Fibroblast of upper back skin (primary cell): ENCODE data around the gene LARP1B.
A peak's percentile ranks its signal among the peaks of the same experiment; 100 is the strongest.
"Not testable (repeated sequence)": the region's sequence is repeated elsewhere in the genome, so short reads cannot be mapped to it uniquely, and the experiment has no call there.

Experiments
- DNase-seq: peaks from one replicate; pipeline ENCODE4 v3.0.0-alpha.2; 2013

The LARP1B gene

DNA sequence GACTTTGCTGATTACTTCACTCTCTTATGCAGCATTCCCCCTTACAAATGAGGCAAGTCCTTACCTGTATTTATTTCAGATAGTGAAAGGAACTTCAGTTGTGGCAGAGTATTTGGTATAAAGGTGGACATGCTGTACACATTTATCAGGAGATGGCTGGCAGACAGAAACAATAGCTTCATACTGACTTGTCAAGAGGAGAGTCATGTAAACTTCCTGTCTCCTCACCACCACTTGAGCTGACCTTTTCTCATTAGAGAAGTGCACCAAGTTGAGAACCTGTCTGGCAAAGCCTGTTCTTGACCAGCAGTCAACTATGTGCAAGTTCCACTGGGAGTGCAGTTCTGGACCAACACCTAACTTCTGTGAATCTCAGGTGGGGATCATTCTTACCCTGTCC lies 80.8 kb downstream of the LARP1B start:
- DNase-seq = no peak

DNA sequence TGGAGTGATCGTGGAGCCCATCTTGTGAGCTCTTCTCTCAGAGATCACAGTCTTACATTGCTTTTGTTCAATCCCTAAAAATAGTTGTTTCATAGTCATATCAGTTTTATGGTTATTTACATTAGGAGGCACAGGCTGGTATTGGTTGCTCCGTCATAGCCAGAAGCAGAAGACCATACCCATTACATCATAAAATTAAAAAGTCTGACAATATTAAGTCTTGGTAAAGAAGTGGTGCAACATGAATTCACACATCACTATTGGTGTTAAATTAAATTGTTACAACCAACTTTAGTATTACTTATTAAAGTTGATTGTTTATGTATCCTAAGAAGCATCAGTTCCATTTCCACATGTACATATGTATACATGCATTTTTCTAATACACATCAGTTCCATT lies 84.6 kb downstream of the LARP1B start:
- no peak for DNase-seq

DNA sequence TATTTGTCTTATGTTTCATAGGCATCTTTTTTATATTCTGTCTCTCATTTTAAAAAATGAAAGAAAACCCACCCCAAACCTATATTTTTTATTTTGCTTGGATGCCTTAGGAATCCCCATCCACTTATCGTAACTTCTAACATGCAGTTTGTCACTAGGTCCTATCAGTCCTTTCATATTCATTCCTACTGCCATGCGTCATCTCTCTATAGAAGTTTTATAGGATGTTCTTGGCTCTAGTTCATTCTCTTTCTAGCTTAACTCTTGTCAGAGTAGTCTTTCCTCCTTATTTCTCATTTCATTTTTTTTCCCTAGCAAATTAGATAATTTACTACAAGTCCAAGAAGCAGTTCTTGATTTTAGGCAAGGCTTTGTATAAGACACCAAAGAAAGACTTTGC lies 92.7 kb downstream of the LARP1B start:
- no peak for DNase-seq

DNA sequence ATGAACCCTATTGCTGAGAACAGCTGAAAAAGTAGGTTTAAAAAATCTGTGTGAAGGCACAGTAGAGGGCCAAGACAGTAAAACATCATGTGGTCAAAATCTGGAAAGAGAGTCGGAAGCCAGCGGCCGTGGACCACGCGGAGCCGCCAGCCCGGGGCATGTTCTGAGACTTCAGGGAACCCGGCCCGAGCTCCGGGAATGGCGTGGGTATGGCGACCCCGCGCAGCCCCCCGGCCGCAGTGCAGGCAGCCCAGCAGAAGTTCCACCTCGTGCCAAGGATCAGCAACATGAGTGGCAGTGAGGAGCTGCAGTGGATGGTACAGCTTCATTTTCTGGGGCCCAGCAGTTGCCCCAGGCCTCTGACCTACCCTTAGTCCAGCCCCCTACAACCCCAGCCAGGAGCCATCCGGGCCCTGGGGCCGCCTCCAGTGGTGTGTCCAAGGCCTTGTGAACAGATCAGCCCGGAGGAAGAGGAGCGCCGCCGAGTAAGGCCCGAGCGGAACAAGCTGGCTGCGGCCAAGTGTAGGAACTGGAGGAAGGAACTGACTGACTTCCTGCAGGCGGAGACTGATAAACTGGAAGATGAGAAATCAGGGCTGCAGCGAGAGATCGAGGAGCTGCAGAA lies 94.2 kb downstream of the LARP1B start:
- DNase-seq = no peak

DNA sequence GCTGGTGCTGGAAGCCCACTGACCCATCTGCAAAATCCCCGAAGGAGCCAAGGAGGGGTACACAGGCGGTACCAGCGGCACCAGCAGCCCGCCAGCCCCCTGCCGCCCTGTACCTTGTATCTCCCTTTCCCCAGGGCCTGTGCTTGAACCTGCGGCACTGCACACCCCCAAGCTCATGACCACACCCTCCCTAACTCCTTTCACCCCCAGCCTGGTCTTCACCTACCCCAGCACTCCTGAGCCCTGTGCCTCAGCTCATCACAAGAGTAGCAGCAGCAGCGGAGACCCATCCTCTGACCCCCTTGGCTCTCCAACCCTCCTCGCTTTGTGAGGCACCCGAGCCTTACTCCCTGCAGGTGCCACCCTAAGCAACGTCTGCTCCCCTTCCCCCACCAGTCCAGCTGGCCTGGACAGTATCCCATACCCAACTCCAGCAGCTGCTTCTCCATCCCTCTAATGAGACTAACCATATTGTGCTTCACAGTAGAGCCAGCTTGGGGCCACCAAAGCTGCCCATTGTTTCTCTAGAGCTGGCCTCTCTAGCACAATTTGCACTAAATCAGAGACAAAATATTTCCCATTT lies 94.9 kb downstream of the LARP1B start:
- DNase-seq = no peak

DNA sequence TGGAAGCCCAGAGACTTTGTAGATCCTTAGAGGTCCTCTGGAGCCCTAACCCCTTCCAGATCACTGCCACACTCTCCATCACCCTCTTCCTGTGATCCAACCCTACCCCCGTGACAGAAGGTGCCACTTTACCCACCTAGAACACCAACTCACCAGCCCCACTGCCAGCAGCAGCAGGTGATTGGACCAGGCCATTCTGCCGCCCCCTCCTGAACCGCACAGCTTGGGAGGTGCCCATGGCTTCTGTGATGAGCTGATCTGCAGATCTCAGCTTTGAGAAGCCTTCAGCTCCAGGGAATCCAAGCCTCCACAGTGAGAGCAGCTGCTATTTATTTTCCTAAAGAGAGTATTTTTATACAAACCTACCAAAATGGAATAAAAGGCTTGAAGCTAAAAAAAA lies 95.4 kb downstream of the LARP1B start:
- not testable (repeated sequence) for DNase-seq

DNA sequence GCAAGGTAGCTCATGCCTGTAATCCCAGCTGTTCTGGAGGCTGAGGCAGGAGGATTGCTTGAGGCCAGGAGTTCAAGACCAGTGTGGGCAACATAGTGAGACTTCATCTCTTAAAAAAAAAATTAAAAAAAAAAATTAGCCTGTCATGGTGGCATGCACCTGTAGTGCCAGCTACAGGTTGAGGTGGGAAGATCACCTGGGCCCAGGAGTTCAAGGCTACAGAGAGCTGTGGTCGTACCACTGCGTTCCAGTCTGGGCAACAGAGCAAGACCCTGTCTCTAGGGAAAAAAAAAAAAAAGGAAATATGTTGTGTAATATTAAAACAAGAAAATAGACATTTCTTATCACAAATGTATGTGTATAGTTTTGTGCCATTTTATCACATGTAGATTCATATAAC lies 97.8 kb downstream of the LARP1B start:
- no peak for DNase-seq

DNA sequence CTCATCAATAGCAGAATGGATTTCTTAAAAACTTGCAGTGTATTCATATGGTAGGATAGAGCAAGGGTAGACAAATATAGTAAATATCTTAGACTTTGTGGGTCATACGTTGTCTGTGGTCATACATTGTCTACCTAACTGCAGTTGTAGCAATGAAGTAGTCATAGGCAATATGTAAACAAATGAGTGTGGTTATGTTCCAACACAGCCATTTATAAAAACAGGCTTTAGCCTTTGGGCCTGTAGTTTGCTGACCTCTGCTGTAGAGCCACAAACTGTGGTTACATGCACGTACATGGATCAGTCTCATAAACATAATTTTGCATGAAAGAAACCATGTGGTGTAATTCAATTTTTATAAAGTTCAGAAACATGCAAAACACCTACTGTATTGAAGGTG lies 98.9 kb downstream of the LARP1B start:
- no peak for DNase-seq

DNA sequence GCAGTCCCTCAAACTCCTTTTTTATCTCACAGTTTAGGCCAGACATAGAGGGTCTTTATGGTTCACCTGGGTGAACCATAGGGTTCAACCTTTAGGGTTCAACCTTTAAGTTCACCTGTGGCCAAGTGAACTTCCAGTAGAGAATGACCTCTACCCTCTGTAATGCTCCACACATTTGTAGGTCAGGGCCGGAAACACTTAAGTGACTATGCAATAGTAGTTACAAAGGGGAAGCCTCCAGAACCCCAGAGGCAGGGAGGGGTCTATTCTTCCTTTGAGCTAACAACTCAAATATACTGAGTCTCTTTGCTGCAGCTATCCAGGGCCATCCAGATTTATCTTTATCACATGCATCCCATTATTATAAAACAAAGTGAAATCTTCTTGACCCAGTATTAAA lies 100.0 kb downstream of the LARP1B start:
- no peak for DNase-seq

DNA sequence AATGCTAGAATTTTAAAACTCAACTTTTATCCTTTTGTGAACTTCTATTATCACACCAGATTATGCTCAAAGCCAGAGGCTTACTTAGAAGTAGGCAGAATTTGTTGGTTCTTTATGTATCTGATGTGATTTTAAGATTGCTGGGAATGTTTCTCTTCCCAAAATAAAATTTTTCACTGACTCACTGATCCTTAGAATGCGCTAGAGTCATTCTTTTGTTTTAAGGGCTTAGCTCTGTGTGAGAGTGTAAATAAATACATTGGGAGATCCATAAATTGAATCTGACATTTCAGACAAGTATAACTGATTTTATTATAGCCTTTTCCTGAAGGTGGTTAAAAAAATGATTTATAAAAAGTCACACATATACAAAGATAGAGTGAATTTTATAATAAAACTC lies 101.3 kb downstream of the LARP1B start:
- no peak for DNase-seq

DNA sequence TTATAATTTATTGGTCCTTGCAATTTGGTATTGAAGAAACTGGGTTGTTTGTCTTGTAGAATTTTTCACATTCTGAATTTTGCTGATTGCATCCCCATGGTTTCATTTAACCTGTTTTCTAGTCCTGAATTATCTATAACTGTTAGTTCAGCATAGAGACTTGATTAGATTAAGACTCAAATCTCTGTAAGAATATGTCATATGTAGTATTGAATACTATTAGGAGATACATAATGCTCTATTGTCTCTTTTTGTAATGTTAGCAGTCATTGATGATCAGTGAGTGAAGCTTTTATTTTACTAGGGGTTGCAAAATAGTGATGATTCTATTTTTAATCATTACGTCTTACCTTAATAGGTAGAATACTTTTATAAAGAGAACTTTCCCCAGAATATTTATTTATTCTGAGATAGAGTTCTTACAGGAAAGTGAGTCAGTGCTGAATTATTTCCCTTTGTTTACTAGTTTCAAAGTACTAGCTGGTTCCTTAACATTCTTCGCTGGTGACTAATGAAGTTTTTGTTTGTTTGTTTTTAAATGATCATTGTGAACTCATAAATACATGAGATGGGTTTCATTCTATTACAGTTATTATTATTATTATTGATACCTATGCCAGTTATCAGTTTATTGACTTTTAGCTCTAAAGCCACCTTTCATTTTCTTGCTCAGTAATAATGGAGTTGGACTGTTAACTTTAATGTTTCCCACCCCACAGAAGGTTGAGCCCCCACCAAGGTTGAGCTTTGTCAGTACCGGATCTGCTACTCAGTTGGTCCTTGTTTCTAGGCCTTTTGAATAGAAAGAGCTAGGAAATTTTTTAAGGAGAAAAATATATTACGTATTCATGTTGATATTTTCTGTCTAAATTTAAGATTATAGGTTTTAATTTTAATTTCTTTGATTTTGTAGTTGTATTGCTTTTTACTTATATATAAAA lies 102.3 kb downstream of the LARP1B start:
- DNase-seq = peak; percentile 20

DNA sequence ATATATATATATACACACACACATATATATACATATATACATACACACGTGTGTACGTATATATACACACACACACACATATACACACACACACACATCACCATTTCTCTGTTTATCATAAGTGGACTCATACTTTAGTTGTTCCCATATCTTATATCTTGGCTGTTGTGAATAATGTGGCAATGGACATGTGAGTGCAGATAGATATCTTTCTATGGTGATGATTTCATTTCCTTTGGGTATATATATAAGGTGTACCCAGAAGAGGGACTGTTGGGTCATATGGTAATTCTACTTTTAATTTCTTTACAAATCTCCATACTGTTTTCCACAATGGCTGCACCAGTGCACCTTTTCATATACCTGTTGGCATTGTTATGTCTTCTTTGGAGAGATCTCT lies 105.9 kb downstream of the LARP1B start:
- DNase-seq = no peak

DNA sequence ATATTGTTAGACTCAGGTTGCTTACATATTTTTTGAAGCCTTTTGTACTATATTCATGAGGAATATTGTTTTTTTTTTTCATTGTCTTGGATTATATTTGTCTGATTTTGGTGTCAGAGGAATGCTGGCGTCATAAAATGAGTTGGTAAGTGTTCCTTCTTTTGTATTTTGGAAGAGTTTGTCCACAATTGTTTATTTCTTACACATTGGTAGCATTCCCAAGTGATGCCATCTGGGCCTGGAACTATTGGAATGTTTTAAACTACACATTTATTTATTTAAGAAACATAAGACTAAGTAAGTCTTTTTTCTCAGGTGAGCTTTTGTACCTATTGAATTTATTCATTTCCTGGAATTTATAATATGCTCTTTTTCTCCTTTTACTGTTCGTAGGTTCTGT lies 107.6 kb downstream of the LARP1B start:
- DNase-seq = no peak

DNA sequence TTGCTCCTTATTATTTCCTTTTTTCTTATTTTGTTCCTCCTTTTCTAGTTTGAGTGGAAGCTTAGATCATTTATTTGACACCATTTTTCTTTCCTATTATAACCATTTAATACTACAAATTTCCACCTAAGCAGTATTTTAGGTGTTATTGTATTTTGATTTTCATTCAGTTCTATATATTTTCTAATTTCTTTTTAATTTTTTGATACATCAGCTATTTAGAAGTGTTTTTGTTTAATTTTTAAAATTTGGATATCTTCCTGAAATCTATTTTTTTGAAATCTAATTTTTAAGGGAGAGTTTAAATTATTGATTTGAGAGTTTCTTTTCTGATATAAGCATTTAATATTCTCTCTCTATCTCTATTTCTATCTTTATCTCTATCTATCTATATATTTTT lies 108.1 kb downstream of the LARP1B start:
- no peak for DNase-seq

DNA sequence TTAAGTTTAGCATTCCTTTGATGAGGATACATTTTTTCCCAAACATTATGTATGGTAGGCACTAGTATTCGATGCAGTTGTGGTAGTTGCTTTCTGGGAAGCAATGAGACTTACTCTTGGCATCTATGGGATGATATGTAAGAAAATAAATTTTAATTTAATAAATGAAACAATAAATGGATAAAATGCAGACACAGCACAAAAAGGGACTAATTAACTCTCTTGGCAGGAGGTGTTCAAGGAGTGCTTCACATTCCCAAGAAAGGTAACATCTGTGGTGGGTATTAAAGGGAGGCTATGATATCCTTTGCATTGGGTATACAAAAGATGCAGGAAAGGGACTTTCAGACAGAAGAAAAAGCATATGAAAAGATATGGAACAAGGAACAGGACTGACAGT lies 115.5 kb downstream of the LARP1B start:
- no peak for DNase-seq

DNA sequence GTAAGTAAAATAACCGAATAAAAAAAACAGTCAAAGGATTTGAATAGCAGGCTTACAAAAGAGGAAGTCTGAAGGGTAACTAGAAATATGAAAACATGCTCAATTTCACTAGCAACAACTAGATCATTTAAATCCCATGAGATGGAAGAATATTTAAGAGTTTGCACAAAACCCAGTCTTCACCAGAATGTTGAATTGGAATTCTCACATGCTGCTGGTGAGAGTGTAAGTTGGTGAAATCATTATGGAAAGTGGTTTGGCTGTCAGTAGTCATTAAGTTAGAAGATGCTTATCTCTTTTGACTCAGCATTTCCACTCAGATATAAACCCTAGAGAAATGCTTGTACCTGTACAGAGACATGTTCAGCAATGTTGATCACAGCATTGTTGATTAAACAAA lies 116.4 kb downstream of the LARP1B start:
- DNase-seq = peak; percentile 24

DNA sequence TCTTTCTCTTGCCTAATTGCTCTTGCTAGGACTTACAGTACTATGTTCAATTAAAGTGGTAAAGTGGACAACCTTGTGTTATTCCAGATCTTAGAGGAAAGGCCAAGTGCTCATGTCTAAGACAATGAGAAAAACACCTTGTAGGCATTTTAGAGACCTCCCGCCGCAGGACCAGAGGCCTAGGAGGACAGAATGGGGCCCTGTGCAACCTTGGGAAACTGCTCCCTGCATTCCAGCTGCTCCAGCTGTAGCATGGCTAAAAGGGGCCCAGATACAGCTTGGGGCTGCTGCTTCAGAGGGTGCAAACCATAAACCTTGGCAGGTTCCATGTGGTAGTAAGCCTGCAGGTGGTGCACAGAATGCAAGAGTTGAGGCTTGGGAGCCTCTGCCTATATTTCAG lies 125.5 kb downstream of the LARP1B start:
- no peak for DNase-seq

DNA sequence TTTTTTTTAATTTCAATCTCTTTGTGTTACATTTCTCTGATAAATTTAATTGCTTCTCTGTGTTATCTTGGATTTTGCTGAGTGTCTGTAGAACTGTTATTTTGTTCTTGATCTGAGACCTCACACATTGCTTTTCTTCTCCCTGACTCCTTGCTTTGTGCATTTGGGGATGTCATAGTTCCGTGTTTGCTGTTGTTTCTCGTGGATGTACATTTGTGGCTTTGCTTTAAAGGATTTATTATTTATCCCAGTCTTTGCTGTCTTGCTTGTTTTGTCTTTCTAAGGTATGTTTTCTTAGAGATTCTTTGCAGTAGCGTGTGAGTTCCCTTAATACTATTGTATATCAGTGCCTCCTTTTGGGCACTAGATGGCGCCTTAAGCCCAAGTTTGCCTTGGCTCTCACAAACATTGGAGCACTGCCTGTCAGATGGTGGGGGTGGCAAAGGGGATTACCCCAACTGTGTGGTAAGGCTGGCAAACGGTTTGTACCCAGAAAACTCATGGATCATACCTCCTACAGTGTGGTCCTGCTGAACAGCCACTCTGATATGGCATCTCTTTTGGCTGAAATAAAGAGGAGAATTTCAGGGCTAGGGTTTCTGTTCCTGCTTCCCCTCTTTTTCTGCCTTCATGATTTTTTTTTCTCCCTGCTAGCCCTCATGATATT lies 130.1 kb downstream of the LARP1B start:
- DNase-seq = peak; percentile 71

DNA sequence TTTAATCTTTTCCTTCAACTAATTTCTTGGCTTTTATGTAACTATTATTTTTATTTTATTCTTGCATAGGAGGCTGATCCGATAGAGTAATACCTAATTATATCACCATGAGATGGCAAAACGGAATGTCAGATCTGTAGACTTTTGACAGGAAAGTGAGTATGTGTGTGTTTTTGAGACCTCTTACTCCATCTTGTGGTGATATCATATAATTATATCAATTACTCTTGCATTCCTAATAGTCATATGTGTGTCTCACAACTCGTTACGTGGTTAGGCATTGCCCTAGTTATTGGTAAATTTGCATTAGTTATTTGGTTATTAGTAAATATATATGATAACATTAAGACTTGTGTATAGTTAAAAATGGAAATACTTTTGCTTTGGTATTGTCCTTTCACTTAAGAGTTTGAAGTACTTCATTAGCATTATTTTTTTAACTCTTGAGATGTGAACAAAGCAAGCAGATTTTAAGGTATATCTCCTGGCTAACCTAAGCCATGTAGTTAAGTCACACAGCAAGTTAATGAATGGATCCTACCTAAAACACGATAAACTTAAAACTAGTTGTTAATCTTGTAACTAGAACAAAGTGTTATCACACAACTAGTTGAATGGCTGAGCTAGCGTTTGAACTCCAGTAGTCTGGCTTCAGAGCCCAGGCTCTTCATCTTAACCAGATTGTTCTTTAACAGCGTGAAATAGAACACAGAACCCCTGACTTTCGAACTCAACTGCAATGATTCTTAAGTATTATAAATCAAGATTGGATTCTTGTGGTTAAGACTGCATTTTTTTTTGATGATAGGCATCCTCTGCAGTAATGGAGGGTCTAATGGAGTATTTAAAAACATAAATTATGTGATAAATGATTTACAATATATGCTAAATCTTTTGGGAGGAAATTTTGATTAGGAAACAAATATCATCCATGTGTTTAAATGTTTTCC lies 159.4 kb downstream of the LARP1B start:
- peak; percentile 84 for DNase-seq

DNA sequence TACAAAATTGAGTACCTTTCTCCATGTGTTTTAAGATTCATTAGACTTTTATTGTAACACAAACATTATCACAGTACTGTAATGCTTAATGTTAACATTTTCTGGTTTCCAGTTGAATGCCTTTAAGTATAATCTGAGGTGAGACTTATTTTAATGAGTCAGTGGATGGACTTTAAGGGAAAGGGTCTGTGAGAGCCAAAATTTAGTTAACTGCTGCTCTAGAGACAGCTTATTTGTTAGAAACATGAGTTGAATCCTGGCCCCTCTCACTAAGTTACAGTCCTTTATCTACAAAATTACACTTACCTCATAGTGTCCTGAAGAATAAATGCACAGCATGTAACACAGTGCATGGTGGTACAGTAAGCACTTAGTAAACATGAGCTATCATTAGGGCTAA lies 160.5 kb downstream of the LARP1B start:
- no peak for DNase-seq

DNA sequence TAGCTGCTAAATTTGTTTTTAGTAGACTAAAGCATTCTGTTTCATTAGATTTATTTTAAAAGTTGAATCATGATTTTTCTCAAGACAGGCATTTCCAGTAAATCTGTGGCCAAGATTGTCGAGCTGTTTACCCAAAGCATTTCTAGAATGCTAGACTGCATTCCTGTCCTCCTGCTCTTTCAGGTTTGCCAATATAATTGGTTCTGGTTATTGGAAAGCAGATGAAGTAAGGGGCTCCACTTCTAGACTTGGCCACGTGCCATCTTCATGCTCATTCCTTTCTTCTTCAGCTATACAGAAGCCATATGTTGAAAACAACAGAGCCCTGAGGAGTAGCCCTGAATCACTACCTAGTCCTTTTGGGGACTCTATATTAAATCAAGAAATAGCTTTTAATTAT lies 164.0 kb downstream of the LARP1B start:
- DNase-seq = peak; percentile 99

DNA sequence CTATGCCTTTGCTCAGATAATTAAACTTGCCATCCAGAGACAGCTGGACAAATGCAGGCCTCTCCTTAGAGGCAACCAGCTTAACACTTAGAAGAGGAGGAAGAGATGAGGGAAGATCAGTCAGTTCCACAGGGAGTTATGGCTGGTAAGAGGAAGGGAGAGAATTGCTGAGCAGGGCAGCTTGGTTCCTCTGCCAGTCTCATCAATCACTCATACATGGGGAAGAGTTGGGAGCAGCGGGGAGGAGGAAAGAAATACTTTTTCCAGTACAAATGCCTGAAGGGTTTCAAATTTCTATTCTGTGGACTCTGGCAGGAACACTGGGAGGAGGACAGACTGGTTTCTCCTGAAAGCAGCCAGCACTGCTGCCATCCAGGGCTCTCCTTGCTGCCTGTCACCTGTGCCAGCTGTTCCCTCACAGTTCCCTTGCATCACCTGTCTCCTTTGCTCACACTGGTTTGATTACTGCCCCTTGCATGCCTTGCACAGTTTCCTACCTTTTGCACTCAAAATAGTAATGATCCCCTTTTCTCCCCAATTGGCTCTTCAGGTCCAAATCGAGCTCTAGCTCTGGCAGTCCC lies 167.0 kb downstream of the LARP1B start:
- peak; percentile 37 for DNase-seq
